ENCODE data around the gene SIK3. TPM values are rescaled to one million over a fixed set of nuclear protein-coding genes. Genes with fewer than 3 reads are reported as not detected.

Gene SIK3
- total RNA-seq, 1 donor from 2014 or later: 38.4 TPM

GRCh38 chr11:116860303-116860702, 237.9 kb downstream of the SIK3 start:
- Mint-ChIP-seq H3K4me3 (no peak overlapping the region), H3K36me3 (ENCODE audit: low read depth) (peaks cover 70% of the 10 kb centered on the region)
- intact Hi-C loops (cut with micrococcal nuclease): no loop called here

GRCh38 chr11:116859175-116859574, 239.1 kb downstream of the SIK3 start:
- Mint-ChIP-seq H3K4me1 (peaks cover 22% of the 10 kb centered on the region), H3K4me3 (no peak overlapping the region), H3K27ac (no peak overlapping the region), H3K36me3 (ENCODE audit: low read depth) (peaks cover 67% of the 10 kb centered on the region), H3K9me3 (no peaks in the 10 kb centered on the region), H3K27me3 (no peaks in the 10 kb centered on the region)
- no peak for DNase-seq
- intact Hi-C loops (cut with micrococcal nuclease): no loop called here

More at GRCh38 chr11:116860303-116860702, 237.9 kb downstream of the SIK3 start:
- no peaks in the 10 kb centered on the region for H3K9me3 Mint-ChIP-seq
- H3K27me3 Mint-ChIP-seq: no peaks in the 10 kb centered on the region
- no peak for DNase-seq
- H3K4me1 Mint-ChIP-seq: peaks cover 15% of the 10 kb centered on the region
- no peak overlapping the region for H3K27ac Mint-ChIP-seq

- H3K4me3 Mint-ChIP-seq: no peak overlapping the region
- H3K27me3 Mint-ChIP-seq: no peaks in the 10 kb centered on the region
- no peaks in the 10 kb centered on the region for H3K9me3 Mint-ChIP-seq
- peaks cover 34% of the 10 kb centered on the region for H3K4me1 Mint-ChIP-seq
- DNase-seq: no peak
- H3K36me3 Mint-ChIP-seq (ENCODE audit: low read depth): peaks cover 66% of the 10 kb centered on the region
- intact Hi-C loops (cut with micrococcal nuclease): no loop called here
- H3K27ac Mint-ChIP-seq: no peak overlapping the region
Observed at GRCh38 chr11:116857936-116858335, 240.3 kb downstream of the SIK3 start.

GRCh38 chr11:116857316-116857715, 240.9 kb downstream of the SIK3 start:
- H3K4me1 Mint-ChIP-seq: peaks cover 40% of the 10 kb centered on the region
- H3K27ac Mint-ChIP-seq: no peak overlapping the region
- H3K36me3 Mint-ChIP-seq (ENCODE audit: low read depth): peaks cover 69% of the 10 kb centered on the region
- H3K9me3 Mint-ChIP-seq: no peaks in the 10 kb centered on the region
- H3K27me3 Mint-ChIP-seq: no peaks in the 10 kb centered on the region
- H3K4me3 Mint-ChIP-seq: no peak overlapping the region
- intact Hi-C loops (cut with micrococcal nuclease): no loop called here
- no peak for DNase-seq

GRCh38 chr11:116856423-116856822, 241.8 kb downstream of the SIK3 start:
- peaks cover 60% of the 10 kb centered on the region for H3K36me3 Mint-ChIP-seq (ENCODE audit: low read depth)

GRCh38 chr11:116855413-116855812, 242.8 kb downstream of the SIK3 start:
- H3K27ac Mint-ChIP-seq: peak overlapping the region; percentile 58
- H3K36me3 Mint-ChIP-seq (ENCODE audit: low read depth): peaks cover 54% of the 10 kb centered on the region
- peak overlapping the region; percentile 47 for H3K4me3 Mint-ChIP-seq
- peaks cover 50% of the 10 kb centered on the region for H3K4me1 Mint-ChIP-seq
- DNase-seq: peak; percentile 61
- intact Hi-C loops (cut with micrococcal nuclease): no loop called here
- H3K27me3 Mint-ChIP-seq: no peaks in the 10 kb centered on the region
- no peaks in the 10 kb centered on the region for H3K9me3 Mint-ChIP-seq

More at GRCh38 chr11:116856423-116856822, 241.8 kb downstream of the SIK3 start:
- DNase-seq: no peak
- H3K27me3 Mint-ChIP-seq: no peaks in the 10 kb centered on the region
- H3K4me1 Mint-ChIP-seq: peaks cover 46% of the 10 kb centered on the region
- no peaks in the 10 kb centered on the region for H3K9me3 Mint-ChIP-seq
- peak overlapping the region; percentile 7 for H3K27ac Mint-ChIP-seq
- intact Hi-C loops (cut with micrococcal nuclease): no loop called here
- H3K4me3 Mint-ChIP-seq: no peak overlapping the region

GRCh38 chr11:116853461-116854073, 244.7 kb downstream of the SIK3 start:
- Mint-ChIP-seq H3K36me3 (ENCODE audit: low read depth) (peaks cover 57% of the 10 kb centered on the region), H3K4me3 (peak overlapping the region; percentile 72), H3K4me1 (peaks cover 60% of the 10 kb centered on the region), H3K27me3 (no peaks in the 10 kb centered on the region), H3K27ac (peak overlapping the region; percentile 93), H3K9me3 (no peaks in the 10 kb centered on the region)
- intact Hi-C loops (cut with micrococcal nuclease): loop anchor here (1.0 to 5.0 kb wide), 11 partner anchors 17 to 379 kb away; partner anchors contain the start of genes APOA1, BUD13, PCSK7 and RNF214
- DNase-seq: peak; percentile 92

- Mint-ChIP-seq H3K9me3 (no peaks in the 10 kb centered on the region), H3K4me3 (peak overlapping the region; percentile 72), H3K27me3 (no peaks in the 10 kb centered on the region), H3K27ac (peak overlapping the region; percentile 93), H3K4me1 (peaks cover 60% of the 10 kb centered on the region), H3K36me3 (ENCODE audit: low read depth) (peaks cover 52% of the 10 kb centered on the region)
- DNase-seq: peak; percentile 66
- intact Hi-C loops (cut with micrococcal nuclease): loop anchor here (1.0 to 5.0 kb wide), 11 partner anchors 16 to 380 kb away; partner anchors contain the start of genes APOA1, BUD13, PCSK7 and RNF214
Observed at GRCh38 chr11:116852261-116853031, 245.8 kb downstream of the SIK3 start.

- Mint-ChIP-seq H3K36me3 (ENCODE audit: low read depth) (peaks cover 55% of the 10 kb centered on the region), H3K4me3 (peak overlapping the region; percentile 72), H3K9me3 (no peaks in the 10 kb centered on the region), H3K27ac (peak overlapping the region; percentile 93), H3K4me1 (peaks cover 59% of the 10 kb centered on the region), H3K27me3 (no peaks in the 10 kb centered on the region)
- peak; percentile 78 for DNase-seq
- intact Hi-C loops (cut with micrococcal nuclease): loop anchor here (2.0 to 5.0 kb wide), 9 partner anchors 15 to 381 kb away; partner anchors contain the start of genes APOA1, BUD13, PCSK7 and RNF214
Observed at GRCh38 chr11:116851626-116852025, 246.6 kb downstream of the SIK3 start.

GRCh38 chr11:116849486-116849885, 248.7 kb downstream of the SIK3 start:
- intact Hi-C loops (cut with micrococcal nuclease): no loop called here
- Mint-ChIP-seq H3K27me3 (no peaks in the 10 kb centered on the region), H3K4me1 (peaks cover 47% of the 10 kb centered on the region), H3K27ac (no peak overlapping the region), H3K4me3 (no peak overlapping the region), H3K9me3 (no peaks in the 10 kb centered on the region), H3K36me3 (ENCODE audit: low read depth) (peaks cover 60% of the 10 kb centered on the region)
- DNase-seq: no peak

GRCh38 chr11:116849060-116849459, 249.2 kb downstream of the SIK3 start:
- no peak overlapping the region for H3K27ac Mint-ChIP-seq
- H3K4me1 Mint-ChIP-seq: peaks cover 42% of the 10 kb centered on the region
- peaks cover 57% of the 10 kb centered on the region for H3K36me3 Mint-ChIP-seq (ENCODE audit: low read depth)
- H3K9me3 Mint-ChIP-seq: no peaks in the 10 kb centered on the region
- intact Hi-C loops (cut with micrococcal nuclease): no loop called here
- no peaks in the 10 kb centered on the region for H3K27me3 Mint-ChIP-seq
- no peak for DNase-seq
- H3K4me3 Mint-ChIP-seq: no peak overlapping the region

GRCh38 chr11:116847612-116848011, 250.6 kb downstream of the SIK3 start:
- H3K36me3 Mint-ChIP-seq (ENCODE audit: low read depth): peaks cover 60% of the 10 kb centered on the region
- no peak overlapping the region for H3K27ac Mint-ChIP-seq
- H3K4me1 Mint-ChIP-seq: peaks cover 28% of the 10 kb centered on the region
- no peaks in the 10 kb centered on the region for H3K27me3 Mint-ChIP-seq
- intact Hi-C loops (cut with micrococcal nuclease): no loop called here
- H3K9me3 Mint-ChIP-seq: no peaks in the 10 kb centered on the region
- no peak overlapping the region for H3K4me3 Mint-ChIP-seq
- no peak for DNase-seq

- no peak overlapping the region for H3K27ac Mint-ChIP-seq
- intact Hi-C loops (cut with micrococcal nuclease): no loop called here
- H3K9me3 Mint-ChIP-seq: no peaks in the 10 kb centered on the region
Observed at GRCh38 chr11:116844722-116845121, 253.5 kb downstream of the SIK3 start.

GRCh38 chr11:116843661-116844060, 254.6 kb downstream of the SIK3 start:
- Mint-ChIP-seq H3K27me3 (no peaks in the 10 kb centered on the region), H3K4me3 (no peak overlapping the region), H3K36me3 (ENCODE audit: low read depth) (peaks cover 41% of the 10 kb centered on the region), H3K4me1 (peaks cover 2% of the 10 kb centered on the region), H3K27ac (no peak overlapping the region), H3K9me3 (no peaks in the 10 kb centered on the region)
- DNase-seq: no peak
- intact Hi-C loops (cut with micrococcal nuclease): no loop called here

More at GRCh38 chr11:116844722-116845121, 253.5 kb downstream of the SIK3 start:
- peaks cover 5% of the 10 kb centered on the region for H3K4me1 Mint-ChIP-seq
- no peak for DNase-seq
- H3K4me3 Mint-ChIP-seq: no peak overlapping the region
- peaks cover 48% of the 10 kb centered on the region for H3K36me3 Mint-ChIP-seq (ENCODE audit: low read depth)
- H3K27me3 Mint-ChIP-seq: no peaks in the 10 kb centered on the region

Data from activated CD4-positive, alpha-beta T cell treated with anti-CD3 and anti-CD28 coated beads, Interleukin-2, amount 10 ng/mL, durations not matched to agents 24 days and 14 days (primary cell).